ENCODE data around the gene LOX. TPM values are rescaled to one million over a fixed set of nuclear protein-coding genes. Genes with fewer than 3 reads are reported as not detected.

LOX gene
- total RNA-seq, 1 donor from 2014 or later = 0.23 TPM

DNA sequence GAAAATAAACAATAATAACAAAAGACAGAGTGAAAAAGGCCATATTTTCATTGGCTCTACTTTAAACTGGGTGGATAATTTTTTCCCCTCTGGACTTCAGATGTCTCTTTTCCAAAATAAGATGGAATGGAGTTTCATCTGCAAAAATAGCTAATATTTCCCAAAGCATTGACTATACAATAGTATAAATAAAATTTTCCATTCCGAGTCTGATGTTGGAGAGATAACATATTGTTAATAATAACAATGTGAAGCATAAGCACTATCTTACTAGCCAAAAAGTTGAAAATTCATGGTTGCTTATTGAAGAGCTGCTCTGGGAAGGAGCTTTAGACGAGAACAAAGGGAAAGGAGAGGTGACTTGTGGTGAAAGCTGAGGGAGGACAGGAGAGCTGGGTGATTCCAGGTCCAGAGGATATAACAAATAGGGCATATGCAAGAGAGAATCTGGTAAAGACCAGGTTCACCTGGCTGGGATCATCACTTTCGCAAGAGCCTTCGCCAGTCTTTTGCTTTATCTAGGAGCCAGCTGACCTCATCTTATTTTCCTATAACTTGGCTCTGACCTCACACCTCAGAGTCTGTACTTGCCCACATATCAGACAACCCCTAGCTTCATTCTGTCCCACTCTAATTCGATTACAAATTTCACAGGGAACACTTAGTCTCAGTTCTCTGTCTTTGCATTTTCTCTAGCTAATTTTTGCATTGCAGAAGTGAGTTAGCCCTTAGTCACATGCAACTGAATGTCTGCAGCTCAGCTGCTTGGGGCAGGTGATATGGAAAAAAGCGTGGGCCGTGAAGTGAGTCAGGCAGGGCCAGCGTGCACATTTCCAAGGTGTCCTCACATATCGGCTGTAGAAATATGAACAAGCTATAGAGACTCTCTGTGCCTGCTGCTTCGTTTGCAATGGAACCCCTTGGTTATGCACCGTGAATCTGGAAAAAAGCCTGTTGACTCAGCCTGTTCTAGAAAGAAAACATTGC lies 43.7 kb upstream of the LOX start:
- H3K4me3 Mint-ChIP-seq (ENCODE audit: unreplicated experiment) = no peak overlapping the region
- peaks cover 5% of the 10 kb centered on the region for H3K4me1 Mint-ChIP-seq (ENCODE audit: unreplicated experiment)
- no peak for DNase-seq (ENCODE audit: low spot score)
- TF ChIP-seq, protein P1, sequence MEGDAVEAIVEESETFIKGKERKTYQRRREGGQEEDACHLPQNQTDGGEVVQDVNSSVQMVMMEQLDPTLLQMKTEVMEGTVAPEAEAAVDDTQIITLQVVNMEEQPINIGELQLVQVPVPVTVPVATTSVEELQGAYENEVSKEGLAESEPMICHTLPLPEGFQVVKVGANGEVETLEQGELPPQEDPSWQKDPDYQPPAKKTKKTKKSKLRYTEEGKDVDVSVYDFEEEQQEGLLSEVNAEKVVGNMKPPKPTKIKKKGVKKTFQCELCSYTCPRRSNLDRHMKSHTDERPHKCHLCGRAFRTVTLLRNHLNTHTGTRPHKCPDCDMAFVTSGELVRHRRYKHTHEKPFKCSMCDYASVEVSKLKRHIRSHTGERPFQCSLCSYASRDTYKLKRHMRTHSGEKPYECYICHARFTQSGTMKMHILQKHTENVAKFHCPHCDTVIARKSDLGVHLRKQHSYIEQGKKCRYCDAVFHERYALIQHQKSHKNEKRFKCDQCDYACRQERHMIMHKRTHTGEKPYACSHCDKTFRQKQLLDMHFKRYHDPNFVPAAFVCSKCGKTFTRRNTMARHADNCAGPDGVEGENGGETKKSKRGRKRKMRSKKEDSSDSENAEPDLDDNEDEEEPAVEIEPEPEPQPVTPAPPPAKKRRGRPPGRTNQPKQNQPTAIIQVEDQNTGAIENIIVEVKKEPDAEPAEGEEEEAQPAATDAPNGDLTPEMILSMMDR (IDR thresholded peaks at IDR 0.05; ENCODE audit: unreplicated experiment) = no peak
- no peaks in the 10 kb centered on the region for H3K36me3 Mint-ChIP-seq (ENCODE audit: low read depth, unreplicated experiment)
- H3K27ac Mint-ChIP-seq (ENCODE audit: unreplicated experiment) = no peak overlapping the region
- no peaks in the 10 kb centered on the region for H3K27me3 Mint-ChIP-seq (ENCODE audit: unreplicated experiment)
- no peaks in the 10 kb centered on the region for H3K9me3 Mint-ChIP-seq (ENCODE audit: unreplicated experiment)

DNA sequence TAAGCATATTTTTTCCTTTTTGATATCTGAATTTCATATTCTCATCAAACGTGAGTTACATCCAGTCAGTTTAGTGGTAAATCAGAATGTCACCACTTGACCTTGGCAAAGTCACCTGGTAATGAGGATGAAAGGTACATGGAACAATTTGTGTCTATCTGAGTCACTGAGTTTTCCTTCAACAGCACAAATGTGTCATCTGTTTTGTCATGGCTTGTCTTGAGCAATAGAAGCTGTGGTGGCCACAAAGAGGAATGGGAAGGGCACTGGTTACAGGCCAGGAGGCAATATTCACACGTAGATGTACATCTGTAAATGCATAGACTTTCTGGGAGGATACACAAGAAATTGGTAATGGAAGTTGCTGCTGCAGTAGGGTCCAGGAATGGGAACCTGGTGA lies 42.9 kb upstream of the LOX start:
- no peak overlapping the region for H3K27ac Mint-ChIP-seq (ENCODE audit: unreplicated experiment)
- H3K27me3 Mint-ChIP-seq (ENCODE audit: unreplicated experiment) = no peaks in the 10 kb centered on the region
- DNase-seq (ENCODE audit: low spot score) = no peak

DNA sequence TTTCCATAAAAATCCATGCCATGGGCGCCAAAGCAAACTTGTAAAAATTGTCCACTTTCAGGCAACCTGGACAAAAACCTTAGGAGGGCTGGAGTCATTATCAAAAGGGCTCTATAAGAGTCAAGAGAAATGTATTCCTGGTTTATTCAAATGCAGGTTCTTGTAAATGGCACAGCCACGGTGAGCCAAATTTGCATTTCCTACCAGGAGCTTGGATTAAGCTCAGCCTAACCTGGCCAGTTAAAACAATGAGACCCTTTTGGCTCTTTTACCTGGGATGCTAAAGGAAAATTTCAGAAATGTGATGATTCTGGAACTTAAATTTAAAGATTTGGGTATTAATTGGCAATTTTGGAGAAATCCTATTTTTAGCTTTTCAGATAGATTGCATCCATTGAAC lies 42.4 kb upstream of the LOX start:
- Mint-ChIP-seq H3K4me1 (ENCODE audit: unreplicated experiment) (no peaks in the 10 kb centered on the region), H3K4me3 (ENCODE audit: unreplicated experiment) (no peak overlapping the region), H3K9me3 (ENCODE audit: unreplicated experiment) (no peaks in the 10 kb centered on the region), H3K27ac (ENCODE audit: unreplicated experiment) (no peak overlapping the region), H3K27me3 (ENCODE audit: unreplicated experiment) (no peaks in the 10 kb centered on the region), H3K36me3 (ENCODE audit: low read depth, unreplicated experiment) (no peaks in the 10 kb centered on the region)
- no peak for DNase-seq (ENCODE audit: low spot score)
- TF ChIP-seq, protein P1 (IDR thresholded peaks at IDR 0.05; ENCODE audit: unreplicated experiment) = no peak

More for the DNA sequence above, 42.9 kb upstream of the LOX start:
- TF ChIP-seq, protein P1 (IDR thresholded peaks at IDR 0.05; ENCODE audit: unreplicated experiment) = no peak
- Mint-ChIP-seq H3K4me1 (ENCODE audit: unreplicated experiment) (peaks cover 2% of the 10 kb centered on the region), H3K4me3 (ENCODE audit: unreplicated experiment) (no peak overlapping the region), H3K9me3 (ENCODE audit: unreplicated experiment) (no peaks in the 10 kb centered on the region), H3K36me3 (ENCODE audit: low read depth, unreplicated experiment) (no peaks in the 10 kb centered on the region)

DNA sequence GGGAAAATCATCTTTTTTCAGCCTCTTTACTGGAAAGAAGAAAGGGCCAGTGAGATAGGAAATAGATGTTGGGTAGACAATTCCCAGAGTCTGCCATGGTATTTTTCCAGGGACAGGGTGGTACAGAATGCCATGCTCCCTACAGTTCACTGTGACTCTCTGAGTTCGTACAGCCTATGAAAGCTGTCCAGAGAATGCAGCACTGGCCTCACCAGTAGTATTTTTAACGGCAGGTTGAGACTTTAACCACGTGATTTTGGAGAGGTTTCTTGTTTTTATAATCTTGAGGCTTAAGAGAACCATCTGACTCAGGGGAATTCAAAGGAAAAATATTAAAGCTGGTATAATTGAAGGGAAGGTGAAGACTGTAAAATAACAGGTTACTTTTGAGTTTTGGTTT lies 41.1 kb upstream of the LOX start:
- Mint-ChIP-seq H3K36me3 (ENCODE audit: low read depth, unreplicated experiment) (no peaks in the 10 kb centered on the region), H3K9me3 (ENCODE audit: unreplicated experiment) (no peaks in the 10 kb centered on the region), H3K27me3 (ENCODE audit: unreplicated experiment) (no peaks in the 10 kb centered on the region), H3K4me3 (ENCODE audit: unreplicated experiment) (no peak overlapping the region), H3K4me1 (ENCODE audit: unreplicated experiment) (no peaks in the 10 kb centered on the region), H3K27ac (ENCODE audit: unreplicated experiment) (no peak overlapping the region)
- DNase-seq (ENCODE audit: low spot score) = no peak
- TF ChIP-seq, protein P1 (IDR thresholded peaks at IDR 0.05; ENCODE audit: unreplicated experiment) = no peak

DNA sequence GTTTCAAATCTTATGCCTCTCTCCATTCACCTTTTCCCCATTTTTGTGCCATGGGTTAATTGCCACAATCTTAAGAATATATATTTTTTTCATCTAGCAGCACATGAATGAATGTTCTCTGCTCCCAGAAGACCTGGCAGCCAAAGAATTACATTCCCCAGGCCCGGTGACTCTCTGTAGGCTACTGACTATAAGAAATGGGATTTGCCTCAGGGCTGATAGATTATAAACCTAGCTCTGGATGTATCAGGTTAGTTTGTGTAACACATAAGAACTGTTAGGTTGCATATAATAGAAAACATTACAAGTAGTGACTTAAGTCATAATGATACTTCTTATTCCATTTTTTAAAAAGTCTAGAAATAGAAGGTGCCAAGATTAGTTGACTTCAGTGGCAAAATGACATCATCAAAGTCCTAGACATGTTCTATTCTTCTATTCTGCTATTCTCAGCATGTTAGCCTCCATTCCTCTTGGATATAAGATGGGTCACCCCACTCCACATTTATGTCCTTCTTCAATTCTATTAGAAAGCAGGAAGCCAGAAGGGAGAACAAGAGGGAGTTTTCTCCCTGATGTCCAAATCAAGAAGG lies 40.4 kb upstream of the LOX start:
- H3K9me3 Mint-ChIP-seq (ENCODE audit: unreplicated experiment) = no peaks in the 10 kb centered on the region
- TF ChIP-seq, protein P1 (IDR thresholded peaks at IDR 0.05; ENCODE audit: unreplicated experiment) = no peak
- H3K4me1 Mint-ChIP-seq (ENCODE audit: unreplicated experiment) = peaks cover 4% of the 10 kb centered on the region
- H3K4me3 Mint-ChIP-seq (ENCODE audit: unreplicated experiment) = no peak overlapping the region
- H3K36me3 Mint-ChIP-seq (ENCODE audit: low read depth, unreplicated experiment) = no peaks in the 10 kb centered on the region
- H3K27me3 Mint-ChIP-seq (ENCODE audit: unreplicated experiment) = no peaks in the 10 kb centered on the region
- H3K27ac Mint-ChIP-seq (ENCODE audit: unreplicated experiment) = no peak overlapping the region
- DNase-seq (ENCODE audit: low spot score) = no peak
